HG03442 (cell line): ENCODE data around the gene NEO1.
"Not testable (repeated sequence)": the region's sequence is repeated elsewhere in the genome, so short reads cannot be mapped to it uniquely, and the experiment has no call there.

Experiments
- ATAC-seq: cut with Tn5 transposase; IDR thresholded peaks from one replicate; pipeline ENCODE4 v1.9.1; 2021; ENCODE audit warnings: mild to moderate bottlenecking, moderate library complexity; ENCODE audit not compliant: unreplicated experiment

NEO1 gene

DNA sequence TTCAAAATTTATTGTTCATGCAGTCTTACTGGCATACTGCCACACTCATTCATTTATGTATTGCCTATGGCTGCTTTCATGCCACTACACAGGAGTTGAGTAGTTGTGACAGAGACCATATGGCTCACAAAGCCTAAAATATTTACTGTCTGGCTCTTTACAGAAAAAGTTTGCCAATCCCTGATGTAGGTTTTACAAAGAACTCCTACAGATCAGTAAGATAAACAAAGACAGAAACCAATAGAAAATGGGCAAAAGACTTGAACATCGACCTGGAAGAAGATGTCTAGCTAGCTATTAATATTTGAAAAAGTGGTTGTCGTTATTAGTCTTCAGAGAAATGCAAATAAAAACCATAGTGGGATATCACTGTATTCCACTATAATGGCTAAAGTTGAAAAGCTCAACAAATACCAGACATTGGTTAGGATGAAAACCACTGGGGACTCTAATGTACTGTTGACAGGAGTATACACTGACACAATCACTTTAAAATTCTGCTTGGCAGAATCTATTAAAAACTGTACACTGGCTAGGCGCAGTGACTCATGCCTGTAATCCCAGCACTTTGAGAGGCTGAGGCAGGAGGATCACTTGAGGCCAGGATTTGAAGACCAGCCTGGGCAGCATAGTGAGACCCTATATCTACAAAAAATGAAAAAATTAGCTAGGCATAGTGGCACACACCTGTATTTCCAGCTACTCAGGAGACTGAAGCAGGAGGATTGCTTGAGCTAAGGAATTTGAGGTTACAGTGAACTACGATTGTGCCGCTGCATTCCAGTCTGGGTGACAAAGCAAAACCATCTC is 87.7 kb downstream of the NEO1 start:
- ATAC-seq, result no peak

DNA sequence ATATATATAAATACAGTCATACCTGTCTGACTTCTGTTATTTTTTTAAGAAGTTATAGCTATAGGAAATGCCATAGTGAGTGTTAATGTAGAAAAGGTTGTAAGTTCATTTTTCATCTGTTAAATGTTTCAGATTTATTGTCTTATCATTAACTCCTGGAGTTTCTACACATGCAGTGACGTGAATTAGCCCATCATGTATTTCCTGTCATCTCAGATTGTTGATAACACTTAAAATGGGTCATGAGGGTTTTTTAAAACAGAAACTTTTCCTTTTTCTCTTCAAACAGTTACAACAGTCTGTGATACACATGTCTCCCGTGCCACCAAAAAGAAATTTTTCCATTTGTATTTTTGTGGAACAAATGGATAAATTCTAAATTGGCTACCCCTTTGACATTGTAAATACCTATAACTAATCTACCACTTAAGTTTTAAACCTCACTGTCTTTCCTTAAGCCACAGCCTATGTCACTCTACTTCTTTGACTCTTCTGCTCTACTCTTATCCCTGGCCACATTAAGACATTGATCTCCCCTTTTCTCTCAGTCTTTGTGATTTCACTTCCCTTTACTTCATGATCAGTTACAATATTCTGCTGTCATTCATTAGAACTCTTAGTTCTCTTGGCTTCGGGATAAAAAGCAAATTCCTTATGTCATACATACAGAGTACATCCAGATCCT is 89.1 kb downstream of the NEO1 start:
- no peak for ATAC-seq

DNA sequence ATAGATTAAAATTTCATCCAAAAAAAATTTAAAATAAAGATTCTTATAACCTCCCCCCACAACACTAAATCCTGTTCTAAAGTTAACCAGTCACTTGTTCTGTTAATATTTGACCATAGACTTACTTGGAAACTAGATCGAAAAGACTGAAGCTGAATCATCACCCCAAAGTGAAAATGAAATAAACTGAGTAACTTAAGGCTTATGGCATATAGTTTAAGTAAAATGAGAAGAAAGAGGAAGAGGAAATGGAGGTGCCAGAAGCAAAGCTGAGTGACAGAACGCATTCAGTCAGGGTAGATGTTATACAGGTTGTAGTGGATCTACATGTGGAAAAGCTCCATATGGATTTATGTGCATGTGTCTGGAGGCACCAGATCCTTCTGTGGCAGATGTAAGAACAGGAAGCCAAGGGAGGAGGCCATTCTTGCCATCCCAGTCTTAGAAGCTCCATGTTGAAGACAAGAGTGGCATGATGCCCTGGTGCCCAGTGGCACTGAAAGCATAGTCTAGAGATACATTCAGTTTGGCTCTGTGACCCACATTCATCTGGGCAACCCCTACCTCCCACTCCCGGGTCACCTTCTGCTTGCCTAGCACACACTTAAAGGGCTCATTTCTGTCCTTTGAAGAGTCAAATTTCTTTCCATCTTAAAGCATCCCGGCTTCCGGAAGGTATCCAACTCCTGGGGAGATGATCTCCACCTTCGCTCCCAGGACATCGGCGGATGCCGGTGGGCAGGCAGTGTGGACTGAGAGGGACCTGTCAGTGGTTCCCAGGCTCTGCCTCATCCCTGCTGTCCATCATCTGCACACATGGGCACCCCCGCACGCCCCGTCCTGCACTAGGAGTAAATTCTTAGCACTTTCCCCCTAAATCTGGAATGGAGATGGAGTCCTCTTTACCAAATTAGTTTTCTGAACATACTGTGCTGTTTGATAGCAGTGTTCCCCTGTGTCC is 90.8 kb downstream of the NEO1 start:
- no peak for ATAC-seq

DNA sequence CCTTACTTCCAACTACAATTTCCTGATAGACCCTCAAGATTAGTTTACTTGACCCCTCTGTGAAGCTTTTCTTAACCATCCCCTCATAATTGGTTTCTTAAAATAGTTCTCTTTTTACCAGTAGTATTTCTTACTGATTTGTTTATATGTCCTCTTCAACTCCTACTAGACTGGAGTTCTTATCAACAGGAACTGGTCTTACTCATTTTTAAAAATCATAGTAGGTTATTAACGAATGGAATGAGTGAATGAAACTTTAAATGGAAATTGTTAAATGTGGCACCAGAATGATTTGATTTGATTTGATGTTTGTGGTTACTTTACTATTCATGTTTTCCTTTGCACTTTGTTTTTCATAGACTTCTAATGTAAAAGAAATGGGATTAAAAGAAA is 91.5 kb downstream of the NEO1 start:
- ATAC-seq, result no peak

DNA sequence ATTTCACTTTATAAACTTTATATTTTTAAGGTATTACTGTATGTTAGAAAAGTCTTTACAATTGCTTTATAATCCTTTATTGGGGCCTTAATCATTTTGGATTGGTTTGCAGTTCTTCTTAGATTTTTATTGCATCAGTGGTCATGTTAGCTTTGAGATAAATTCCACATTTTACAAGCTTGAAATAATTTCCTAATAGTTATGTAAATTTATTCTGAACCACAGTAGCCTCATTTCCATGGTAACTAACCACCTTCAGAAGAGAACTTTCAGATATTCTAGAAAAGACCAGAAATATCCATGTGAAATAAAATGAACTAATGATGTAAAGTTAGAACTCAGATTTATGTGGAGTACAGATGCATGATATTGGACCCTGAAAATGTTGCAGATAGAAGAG is 94.2 kb downstream of the NEO1 start:
- no peak for ATAC-seq

DNA sequence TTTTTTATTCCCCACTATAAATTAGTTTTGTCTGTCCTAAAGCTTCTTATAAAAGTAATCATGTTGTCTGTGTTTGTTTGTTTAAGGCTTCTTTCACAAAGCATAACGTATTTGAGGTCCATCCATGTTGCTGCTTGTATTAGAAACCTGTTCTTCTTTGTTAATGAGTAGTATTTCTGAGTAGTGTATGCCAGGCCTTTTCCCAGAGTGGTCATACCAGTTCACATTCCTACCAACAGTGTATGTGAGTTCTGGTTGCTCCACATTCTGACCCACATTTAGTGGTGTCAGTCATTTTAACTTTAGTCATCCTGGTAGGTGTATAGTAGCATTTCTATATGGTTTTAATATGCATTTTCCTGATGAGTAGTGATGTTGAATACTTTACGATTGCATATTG is 98.6 kb downstream of the NEO1 start:
- no peak for ATAC-seq

DNA sequence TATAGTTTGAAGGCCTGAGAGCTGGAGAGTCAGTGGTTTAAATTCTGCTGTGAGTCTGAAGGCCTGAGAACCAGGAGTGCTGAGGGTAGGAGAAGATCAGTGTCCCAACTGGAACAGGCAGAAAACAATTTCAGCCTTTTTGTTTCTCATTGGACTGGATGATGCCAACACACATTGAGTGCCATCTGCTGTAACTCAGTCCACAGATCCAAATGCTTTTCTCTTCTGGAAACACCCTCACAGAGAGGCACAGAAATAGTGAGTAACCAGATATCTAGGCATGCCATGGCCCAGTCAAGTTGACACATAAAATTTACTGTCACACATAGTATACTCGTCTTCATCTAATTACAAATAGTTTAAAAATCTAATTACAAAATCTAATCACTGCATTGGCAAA is 100.8 kb downstream of the NEO1 start:
- no peak for ATAC-seq

DNA sequence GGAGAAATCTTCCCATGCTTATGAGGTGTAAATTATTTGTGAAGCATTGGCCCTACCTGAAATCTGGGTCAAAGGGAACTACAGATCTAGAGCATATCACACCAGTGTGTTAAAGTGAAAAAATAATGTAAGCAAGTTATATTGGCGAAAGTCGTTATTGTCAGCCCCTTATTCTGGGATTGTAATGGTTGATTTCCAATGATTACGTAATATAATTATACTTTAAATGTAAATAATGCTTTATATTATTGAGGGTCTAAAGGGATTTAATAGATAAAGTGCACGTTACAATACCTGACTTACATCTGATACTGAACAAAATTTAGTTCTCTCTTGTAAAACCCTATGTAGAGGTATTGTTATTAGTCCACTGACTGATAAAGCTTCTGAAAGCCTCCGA is 101.2 kb downstream of the NEO1 start:
- no peak for ATAC-seq

DNA sequence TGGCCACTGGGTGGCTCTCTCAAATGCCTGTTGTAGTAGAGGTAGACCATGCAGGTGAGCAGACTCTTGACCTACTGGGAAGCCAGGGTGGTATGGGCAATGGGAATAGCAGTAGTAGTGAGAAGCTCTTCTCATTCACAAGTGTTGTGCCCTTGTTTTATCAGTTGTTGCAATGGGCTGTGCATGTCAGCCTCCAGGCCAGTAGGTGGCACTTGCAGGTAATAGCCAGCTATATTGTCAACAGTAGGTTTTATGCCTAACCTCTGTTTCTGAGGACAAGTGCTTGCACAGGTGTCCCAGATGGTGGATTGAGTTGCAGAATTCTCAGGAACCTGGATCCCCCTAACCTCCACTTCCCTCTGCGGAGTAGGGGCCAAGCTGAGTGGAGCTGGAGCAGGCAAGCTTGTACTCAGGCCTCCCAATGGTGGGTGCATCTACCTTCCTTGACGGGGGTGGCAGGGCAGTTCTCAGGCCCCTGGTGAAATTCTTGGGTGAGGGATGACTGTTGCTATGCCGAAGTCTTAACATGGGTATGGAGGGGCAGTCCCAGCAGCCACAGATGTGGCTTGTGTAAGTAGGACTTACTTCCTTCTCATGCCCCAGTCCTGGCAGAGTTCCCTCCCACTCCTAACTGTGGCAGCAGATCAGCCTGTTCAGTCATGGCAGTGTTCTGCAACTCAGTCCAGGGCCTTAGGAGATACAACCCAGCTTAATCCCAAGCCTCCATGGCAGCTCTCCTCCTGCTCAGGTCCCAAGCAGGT is 104.3 kb downstream of the NEO1 start:
- no peak for ATAC-seq

DNA sequence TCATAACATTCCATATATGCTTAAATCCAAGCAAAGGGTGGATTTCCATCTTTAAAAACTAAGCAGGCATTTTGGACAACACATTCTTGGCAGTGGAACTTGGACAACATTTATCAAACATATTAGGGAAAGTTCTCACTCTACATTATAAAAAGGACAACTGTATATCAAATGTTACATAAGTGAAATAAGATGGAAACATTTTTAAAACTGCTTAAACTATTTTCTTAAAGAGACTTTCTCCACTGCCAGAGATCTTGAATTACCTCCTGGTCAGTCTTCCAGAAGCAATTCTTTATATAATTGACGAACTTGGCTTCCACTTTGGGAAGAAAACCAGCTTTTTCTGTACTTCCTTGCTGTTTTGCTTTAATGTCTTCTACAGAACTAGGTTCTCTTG is 109.3 kb downstream of the NEO1 start:
- ATAC-seq, result no peak

DNA sequence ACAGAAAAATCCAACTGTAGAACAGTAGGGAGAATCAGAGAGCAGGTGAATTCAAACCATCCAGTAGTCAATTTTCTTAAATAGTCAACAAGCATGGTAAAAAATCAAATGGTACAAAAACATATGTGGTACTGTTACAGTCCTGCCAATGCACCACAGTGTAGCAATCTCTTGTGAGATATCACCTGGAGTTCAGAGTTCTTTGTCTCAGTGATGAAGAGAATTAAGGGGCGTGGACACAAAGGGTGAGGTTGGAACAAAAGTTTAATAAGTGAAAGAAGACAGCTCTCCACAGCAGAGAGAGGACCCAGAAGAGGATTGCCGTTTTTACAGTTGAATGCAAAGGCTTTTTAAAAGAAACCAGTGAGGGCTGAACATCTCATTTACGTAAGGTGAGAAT is 113.2 kb downstream of the NEO1 start:
- ATAC-seq, result no peak

DNA sequence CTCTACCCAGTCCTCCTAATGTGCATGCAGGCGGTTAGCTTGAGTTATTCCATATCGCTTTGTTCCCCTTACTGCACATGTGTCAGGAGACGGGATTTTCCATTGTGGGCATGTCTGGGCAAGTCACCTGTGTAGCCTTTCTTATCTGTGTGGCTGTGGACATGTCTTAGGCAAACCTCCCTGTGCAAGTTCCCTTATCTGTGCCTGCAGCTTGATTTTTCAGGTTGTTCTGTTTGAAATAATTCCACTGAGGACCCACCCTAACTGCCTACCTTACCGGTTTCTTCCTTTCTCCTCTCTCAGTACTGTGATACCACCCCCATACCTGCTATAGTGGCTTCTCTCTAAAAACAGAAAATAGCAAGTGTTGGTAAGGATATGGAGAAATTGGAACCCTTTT is 113.6 kb downstream of the NEO1 start:
- ATAC-seq, result no peak

DNA sequence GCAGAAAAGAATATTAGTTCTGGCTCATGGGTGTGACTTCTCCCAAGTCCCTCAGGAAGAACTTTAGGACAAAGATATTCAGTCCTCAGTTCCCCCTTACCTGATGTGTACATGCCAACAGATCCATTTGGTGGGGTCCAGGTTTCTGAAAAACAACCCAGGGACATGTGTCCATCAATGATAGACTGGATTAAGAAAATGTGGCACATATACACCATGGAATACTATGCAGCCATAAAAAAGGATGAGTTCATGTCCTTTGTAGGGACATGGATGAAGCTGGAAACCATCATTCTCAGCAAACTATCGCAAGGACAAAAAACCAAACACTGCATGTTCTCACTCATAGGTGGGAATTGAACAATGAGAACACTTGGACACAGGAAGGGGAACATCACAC is 114.4 kb downstream of the NEO1 start:
- not testable (repeated sequence) for ATAC-seq

DNA sequence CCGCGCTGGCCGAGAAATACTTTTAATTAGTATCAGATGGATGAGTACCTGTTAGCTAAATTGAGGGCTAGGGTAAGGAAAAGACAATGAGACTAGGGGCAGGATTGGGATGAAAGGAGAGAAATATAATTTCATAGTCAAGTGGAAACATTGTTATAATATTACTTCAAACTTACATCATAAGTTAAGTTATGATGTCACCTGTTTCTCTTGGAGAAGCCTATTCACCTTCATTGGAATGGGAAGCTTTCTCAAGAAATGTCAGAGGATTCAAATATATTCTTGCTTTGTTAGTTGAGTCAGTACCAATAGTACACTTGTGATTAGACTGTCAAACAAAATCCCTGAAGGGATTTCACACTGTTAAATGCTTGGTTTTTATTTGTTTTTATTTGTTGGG is 116.2 kb downstream of the NEO1 start:
- ATAC-seq, result no peak

DNA sequence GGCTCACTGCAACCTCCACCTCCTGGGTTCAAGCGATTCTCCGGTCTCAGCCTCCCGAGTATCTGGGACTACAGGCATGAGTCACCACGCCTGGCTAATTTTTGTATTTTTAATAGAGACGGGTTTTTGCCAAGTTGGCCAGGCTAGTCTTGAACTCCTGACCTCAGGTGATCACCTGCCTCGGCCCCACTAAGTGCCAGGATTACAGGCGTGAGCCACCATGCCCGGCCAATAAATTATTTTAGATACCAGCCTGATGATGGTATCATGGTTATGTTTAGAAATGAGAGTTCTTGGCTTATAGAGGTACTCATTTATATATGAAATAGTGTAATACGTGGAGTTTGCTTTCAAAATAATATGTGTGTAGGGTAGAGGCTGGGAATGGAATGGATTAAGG is 119.4 kb downstream of the NEO1 start:
- no peak for ATAC-seq

DNA sequence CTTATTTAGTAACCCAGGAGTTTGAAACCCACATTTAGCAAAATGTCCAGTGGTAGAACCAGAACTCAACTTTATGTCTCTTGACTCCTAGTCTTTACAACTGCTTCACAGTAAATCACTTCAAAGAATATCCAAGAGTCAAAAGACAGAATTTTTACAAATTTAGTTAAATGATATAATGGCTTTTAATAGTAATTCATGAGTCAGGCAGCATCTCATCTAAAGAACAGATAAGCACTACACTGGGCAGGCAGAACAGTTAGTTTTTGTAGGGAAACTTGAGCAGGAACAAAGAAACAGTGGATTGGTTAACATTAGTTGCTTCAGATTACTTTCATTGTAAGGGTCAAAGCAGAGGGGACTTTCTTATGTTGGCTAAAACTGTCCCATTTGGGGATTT is 120.2 kb downstream of the NEO1 start:
- no peak for ATAC-seq

DNA sequence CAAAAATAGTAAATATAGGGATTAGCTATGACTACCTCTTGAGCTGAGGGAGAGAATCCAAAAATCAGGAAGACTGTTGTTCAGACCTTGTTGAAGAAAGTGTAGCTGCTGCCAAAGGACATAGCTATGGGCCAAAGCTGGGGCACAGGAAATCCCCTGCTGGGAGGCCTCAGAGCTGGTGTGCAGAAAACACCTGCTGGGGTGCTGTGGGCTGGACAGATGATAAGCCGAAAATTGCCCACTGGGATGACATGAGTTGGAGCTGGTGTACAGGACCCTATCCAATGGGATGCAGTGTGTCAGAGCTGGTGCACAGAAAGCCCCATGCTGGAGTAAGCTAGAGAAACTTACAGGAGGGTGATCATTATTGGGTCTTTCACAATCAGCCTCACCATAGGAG is 121.9 kb downstream of the NEO1 start:
- no peak for ATAC-seq

DNA sequence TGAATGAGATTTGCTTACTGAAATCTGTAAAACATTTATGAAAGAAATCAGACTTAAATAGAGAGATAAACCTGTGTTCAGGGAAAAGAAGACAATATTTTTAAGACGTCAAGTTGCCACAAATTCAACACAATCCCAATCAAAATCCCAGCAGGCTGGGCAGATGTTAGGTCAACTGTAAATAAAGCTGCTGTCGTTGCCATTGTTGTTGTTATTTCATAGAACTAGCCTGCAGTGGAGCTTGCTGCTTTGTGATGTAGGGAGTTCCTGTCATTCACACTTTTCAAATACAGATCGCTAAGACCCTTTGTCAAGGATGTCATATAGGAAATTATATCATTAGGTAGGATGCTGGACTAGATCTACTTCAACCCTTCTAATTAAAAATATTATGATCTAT is 123.1 kb downstream of the NEO1 start:
- no peak for ATAC-seq

DNA sequence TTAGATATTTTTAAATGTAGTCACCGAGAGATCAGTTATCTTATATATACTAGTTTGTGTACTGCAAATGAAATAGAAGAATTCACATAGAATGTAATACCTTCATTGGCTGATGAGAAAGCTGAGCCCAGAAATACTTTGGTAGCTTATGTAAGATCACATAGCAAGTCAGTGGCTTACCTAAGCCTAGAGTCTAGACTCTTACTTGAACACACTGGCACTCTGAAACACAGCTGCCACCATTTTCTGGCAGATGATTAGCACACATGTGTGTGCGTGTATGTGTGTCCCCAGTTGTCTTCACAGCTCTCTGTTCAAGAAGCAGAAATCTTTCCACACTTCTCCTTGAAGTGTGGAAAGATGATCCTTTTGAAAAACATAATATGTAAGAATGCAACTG is 124.3 kb downstream of the NEO1 start:
- no peak for ATAC-seq

DNA sequence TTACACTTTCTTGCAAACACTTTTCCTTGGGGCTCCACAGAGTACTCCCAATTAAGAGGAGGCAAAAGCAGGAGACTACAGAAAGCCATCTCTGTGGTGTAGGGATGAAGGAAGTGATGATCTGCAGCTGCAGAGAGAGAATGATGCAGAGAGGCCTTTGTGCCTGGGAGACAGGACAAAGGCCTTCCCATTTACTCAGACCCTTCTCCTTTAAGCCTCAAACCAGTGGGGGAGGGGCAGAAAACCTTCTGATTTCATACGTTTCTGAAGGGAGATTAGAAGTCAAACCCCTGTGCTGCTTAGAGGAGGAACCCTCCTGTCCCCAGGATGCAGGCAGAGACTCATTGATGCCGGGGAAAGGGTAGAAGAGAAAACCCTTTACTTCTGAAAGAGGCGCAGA is 130.8 kb downstream of the NEO1 start:
- ATAC-seq, result no peak

DNA sequence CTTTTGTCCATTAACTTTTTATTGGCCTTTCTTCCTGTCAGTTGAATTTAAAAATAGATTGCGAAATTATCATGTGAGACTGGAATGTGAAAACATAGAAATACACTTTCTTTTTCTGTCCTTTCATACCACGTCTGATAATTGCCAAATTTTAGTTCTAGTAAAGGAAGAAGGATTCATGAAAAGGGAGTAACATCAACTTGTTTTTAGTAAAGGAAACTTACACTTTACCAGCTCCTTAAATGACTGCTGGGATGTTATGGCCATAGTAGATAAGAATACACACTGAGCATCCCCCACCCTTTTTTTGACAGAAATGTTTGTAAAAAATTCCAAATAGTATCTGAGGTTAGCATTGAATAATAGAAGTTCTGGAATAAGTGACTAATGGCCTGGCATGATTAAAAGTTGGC is 137.9 kb downstream of the NEO1 start:
- no peak for ATAC-seq
